GM21447 (cell line): ENCODE measurements around the gene ATP11A.

ENCODE experiments used
- ATAC-seq: cut with Tn5 transposase; IDR thresholded peaks from one replicate; pipeline ENCODE4 v1.9.1; 2021; ENCODE audit not compliant: unreplicated experiment

Gene ATP11A

GRCh38 chr13:112690283-112690929, 568 bp downstream of the ATP11A start:
- ATAC-seq = peak; percentile 15

GRCh38 chr13:112692104-112692503, 2.3 kb downstream of the ATP11A start:
- ATAC-seq = no peak

- no peak for ATAC-seq
Measured at GRCh38 chr13:112692586-112692985, 2.7 kb downstream of the ATP11A start.

- ATAC-seq = no peak
Measured at GRCh38 chr13:112693831-112694497, 4.1 kb downstream of the ATP11A start.

GRCh38 chr13:112695121-112695520, 5.3 kb downstream of the ATP11A start:
- no peak for ATAC-seq

GRCh38 chr13:112696001-112696868, 6.4 kb downstream of the ATP11A start:
- no peak for ATAC-seq

- ATAC-seq = no peak
Measured at GRCh38 chr13:112696869-112697465, 7.1 kb downstream of the ATP11A start.

- no peak for ATAC-seq
Measured at GRCh38 chr13:112697756-112698655, 8.2 kb downstream of the ATP11A start.

GRCh38 chr13:112699322-112699918, 9.6 kb downstream of the ATP11A start:
- ATAC-seq = no peak

- no peak for ATAC-seq
Measured at GRCh38 chr13:112700291-112701060, 10.6 kb downstream of the ATP11A start.

GRCh38 chr13:112702341-112702985, 12.6 kb downstream of the ATP11A start:
- no peak for ATAC-seq

- no peak for ATAC-seq
Measured at GRCh38 chr13:112702986-112703379, 13.1 kb downstream of the ATP11A start.

GRCh38 chr13:112703449-112704284, 13.8 kb downstream of the ATP11A start:
- ATAC-seq = no peak

GRCh38 chr13:112704308-112705145, 14.7 kb downstream of the ATP11A start:
- no peak for ATAC-seq

GRCh38 chr13:112705286-112705685, 15.4 kb downstream of the ATP11A start:
- no peak for ATAC-seq

GRCh38 chr13:112706171-112706570, 16.3 kb downstream of the ATP11A start:
- ATAC-seq = no peak
